NOMO-1 treated with DMSO at 0.1 percent for 48 hours (cell line): ENCODE results near the gene PCSK6.

Experiments used
- DNase-seq: peaks from one replicate; lab custom pipeline; 2025; ENCODE audit not compliant: unreplicated experiment; lab: John Stamatoyannopoulos, UW

The PCSK6 gene

DNA sequence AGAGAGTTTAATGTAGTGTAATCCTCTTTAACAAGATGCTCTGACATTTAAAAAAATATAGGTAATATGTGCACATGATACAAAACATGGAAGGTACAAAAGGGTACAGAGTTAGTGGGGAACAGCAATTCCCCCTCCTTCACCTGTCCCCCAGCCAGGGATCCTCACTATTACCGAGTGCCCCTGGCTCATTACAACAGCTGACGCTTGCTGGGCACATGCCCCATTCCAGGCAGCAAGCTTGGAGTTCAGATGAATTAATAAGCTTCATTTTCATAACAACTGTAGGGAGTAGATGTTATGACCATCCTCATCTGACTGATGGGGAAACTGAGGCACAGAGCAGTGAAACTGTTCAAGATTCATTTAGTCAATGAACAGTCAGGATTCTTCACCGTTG lies 41.2 kb downstream of the PCSK6 start:
- no peak for DNase-seq

- no peak for DNase-seq
These were observed 41.9 kb downstream of the PCSK6 start for GRCh38 chr15:101447561-101448071.

DNA sequence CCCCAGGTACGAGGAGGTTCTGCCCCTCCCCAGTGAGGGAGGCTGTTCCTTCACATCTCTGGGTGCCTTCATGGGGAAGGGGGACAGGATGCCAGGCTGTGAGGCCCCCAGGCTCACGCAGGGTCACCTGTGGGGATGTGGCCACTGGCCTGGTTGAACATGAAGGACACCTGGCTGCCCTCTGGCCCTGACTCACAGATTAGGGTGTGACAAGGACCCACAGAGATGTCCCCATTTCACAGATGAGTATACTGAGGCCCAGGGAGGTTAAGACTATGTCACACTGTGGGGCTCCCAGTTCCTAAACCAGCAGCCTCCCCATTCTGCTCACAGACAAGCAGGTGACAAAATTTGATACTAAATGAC lies 42.4 kb downstream of the PCSK6 start:
- DNase-seq = no peak

DNA sequence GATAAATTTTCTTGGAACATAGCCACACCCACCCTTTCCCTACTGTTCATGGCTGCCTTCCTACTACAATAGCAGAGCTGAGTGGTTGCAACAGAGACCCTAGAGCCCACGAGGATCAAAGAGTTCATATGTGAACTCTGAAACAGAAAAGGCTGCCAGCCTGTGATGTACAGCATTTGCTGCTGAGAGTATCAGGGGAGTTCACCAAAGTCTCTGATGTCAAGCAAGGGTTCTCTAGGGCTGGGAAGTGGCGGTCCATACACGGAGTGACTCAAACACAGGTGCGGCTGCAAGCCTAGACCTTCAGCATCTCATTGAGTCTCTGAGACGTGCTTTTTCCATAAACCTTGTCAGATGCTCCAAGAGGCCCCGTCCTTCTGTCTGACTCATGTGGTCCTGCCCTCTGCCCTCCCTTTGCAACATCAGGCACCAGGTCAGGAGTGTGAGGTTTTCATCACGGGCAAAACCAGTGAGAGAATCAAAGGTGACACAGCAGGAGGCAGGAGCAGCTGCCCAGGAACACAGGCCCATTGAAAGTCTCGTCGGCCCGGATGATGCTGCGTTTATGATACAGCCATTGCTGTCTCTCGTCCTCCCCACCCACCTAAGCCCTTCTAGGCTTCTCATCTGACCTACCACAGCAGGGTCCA lies 42.9 kb downstream of the PCSK6 start:
- no peak for DNase-seq

- DNase-seq = peak; percentile 26
These were observed 43.7 kb downstream of the PCSK6 start for GRCh38 chr15:101445562-101446517.

GRCh38 chr15:101444807-101445508 lies 44.5 kb downstream of the PCSK6 start:
- DNase-seq = no peak

DNA sequence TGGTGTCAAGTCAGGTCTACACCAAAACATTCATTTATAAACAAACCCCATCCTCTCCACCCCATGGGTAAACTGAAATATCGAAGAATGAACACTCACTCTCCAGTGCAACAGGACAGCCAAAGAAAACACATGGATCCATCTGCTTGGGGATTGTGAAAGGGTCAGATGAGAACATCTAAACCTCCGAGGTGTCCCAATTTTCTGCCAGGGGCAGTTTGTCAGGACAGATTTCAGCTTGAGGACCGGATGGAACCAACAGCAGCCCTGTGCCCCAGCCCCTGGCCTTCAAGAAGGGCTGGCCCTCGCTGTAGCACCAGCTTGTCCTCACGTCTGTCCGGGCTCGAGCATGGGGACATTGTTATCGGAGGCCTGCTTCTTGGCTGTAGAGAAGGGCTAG lies 45.5 kb downstream of the PCSK6 start:
- DNase-seq = no peak

- no peak for DNase-seq
These were observed 47.2 kb downstream of the PCSK6 start for GRCh38 chr15:101442272-101442671.

DNA sequence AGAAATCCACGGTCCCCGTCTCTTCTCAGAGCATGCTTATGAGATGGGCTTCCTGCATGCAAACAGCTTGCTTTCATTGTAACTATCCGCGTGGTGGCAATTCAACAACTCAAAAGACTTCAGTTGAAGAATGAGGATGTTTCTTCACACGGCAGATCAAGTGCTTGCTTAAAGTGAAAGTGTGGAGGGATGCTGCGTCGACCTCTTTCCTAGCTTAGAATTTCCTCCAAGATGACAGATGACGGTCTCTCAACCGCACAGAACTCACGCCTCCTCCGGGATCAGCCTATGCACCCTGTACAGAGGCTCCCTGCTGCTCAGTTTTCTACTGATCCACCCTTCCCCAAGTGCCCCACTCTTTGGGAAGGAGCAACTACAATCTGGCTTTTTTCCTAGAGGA lies 47.8 kb downstream of the PCSK6 start:
- DNase-seq = peak; percentile 54

DNA sequence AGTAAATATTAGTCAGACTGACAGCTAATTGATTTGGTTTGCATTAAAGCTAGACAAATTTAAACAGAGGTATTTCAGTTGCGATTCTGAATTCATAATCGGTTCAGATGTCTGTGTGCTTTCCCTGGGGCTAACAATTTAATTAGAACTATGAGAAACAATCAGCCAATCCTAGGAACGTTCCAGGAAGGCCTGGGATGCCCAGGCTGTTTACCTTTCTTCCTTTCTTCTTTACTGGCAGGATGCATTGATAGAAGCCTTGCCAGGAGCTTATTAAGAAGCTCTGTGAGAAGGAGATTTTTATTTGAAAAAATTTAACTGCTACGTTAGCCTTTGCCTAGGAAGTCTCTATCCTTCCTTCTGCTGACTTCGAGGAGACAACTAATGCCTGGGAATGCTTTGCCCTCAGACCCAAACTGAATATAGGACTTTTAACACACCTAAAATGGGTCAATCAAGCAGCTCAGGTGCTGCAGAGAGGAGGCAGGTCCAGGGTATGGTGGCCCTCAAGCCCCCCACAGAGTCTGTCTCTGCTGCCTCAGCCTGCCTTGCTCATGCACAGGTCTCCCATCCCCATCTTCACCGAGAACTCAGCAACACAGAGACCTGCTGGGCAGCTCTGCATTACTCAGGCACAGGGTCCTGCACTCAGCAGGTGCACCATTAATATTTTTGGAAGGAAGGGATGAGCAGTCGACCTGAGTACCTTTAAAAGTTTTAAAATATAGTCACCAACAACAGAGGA lies 48.5 kb downstream of the PCSK6 start:
- DNase-seq = no peak

GRCh38 chr15:101439920-101440319 lies 49.6 kb downstream of the PCSK6 start:
- no peak for DNase-seq

GRCh38 chr15:101439285-101439919 lies 50.1 kb downstream of the PCSK6 start:
- DNase-seq = no peak

- no peak for DNase-seq
These were observed 50.8 kb downstream of the PCSK6 start for GRCh38 chr15:101438482-101439284.

DNA sequence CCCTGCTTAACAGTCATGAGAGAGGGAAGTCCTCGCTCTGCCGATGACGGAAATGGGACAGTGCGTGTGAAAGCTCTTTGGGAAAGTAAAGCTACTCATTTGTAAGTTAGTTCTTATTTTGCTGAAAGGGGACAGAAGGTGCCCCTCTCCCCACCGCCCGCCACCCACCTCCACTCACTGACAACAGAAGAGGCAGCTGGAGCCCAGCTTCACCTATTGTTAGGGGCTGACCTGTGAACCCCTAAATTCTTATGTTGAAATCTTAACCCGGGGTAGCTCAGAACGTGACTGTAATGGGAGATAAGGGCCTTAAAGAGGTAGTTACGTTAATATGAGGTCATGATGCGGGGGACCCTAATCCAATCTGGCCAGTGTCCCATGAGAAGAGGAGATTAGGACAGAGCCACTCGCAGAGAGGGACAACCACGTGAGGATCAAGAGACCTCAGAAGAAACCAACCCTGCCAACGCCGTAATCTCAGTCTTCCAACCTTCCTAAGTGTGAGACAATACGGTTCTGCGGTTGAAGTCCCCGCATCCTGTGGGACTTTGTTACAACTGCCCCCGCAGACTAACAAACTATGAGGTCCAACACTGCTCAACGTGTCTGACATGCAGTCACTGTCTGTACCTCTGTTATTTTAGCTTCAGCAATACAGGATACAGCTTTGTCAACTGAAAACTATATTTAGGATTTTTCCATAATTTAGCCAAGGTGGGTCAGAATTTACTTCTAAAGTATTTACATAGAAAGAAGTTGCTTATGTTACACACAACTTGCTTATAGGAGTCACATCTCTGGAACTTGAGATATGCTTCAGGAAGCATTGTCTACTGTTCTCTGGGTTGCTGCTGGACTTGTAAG lies 51.7 kb downstream of the PCSK6 start:
- DNase-seq = no peak

GRCh38 chr15:101437209-101437608 lies 52.3 kb downstream of the PCSK6 start:
- no peak for DNase-seq

GRCh38 chr15:101436526-101436925 lies 53.0 kb downstream of the PCSK6 start:
- DNase-seq = no peak

GRCh38 chr15:101435761-101436160 lies 53.7 kb downstream of the PCSK6 start:
- no peak for DNase-seq

DNA sequence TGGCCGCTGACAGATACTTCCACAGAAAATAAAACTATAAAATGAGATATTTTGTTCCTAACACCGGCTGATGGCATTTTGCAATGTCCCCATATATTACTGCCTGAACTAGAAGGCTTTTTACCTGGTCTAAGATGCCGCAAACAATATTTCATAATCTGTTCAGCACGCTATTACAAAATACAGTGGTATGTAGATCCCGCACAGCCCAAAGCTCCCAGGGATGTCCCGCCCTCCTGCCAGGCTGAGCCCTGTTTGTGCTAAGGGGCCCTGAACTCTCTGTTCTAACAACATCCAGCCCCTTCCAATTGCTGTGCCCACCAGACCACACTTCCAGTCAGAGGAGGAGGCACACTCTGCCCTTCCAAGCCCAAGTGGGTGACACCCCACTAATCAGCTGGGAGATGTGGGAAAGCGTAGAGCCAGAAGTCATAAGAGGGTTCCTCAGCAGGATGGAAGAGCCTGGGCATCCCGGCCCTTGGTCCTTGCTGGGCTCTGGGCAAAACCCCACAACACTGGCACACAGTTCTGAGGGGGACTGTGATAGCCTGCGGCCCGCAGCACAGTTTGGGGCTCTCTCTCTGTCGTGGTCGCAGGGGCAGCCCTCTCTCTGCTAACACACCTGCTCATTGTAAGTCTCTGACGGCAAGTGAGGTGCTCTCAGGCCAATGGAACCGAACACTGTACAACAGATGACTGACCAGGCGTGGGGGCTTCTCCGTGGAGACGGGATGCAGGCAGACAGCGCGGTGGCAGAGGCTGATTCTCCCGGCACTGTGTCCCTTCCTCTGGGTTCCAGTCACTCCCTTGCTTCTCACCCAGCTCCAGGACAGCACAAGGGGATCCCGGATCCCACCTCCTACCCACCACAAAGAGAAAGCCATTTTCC lies 55.2 kb downstream of the PCSK6 start:
- no peak for DNase-seq
